ENCODE data around the gene PRRC2A. TPM values are rescaled to one million over a fixed set of nuclear protein-coding genes. Genes with fewer than 3 reads are reported as not detected.

Gene PRRC2A
- polyA plus RNA-seq, 10 donors = 112 to 149 (median 132) TPM

DNA sequence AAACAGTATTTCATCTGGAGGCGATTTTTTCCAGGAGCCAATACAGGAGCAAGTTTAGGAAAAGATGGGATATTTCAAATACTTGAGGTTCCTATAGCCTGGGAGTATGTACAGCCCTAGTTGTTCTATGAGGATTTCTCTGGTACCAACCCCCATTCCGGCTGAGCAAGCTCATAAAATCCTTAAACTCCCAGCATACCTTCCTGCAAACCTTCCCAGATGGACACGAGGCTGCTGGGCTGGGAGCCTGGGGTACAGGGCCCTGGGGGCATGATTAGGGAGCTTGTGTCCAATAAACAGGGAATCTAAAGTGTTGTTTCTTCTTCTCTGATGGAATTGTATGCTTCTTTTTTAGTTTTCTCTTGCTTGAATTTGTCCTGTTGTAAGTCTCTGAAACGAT is 1.5 kb downstream of the PRRC2A start:
- DNase-seq = no peak

DNA sequence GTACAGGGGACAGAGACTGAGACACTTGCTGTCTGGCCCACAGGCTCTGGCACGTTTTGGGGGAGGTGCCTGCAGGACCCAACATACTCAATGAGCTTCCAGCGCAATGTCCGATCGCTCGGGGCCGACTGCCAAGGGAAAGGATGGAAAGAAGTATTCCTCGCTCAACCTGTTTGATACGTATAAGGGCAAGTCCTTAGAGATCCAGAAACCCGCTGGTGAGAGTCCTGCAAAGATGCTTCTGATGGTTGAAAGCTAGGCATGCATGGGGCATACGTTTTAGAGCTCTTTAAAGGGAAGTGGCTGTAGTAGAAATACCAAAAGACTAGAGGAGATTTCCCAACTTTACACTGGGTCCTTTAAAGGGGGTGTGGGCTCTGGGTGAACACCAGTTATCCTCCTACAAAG is 2.2 kb downstream of the PRRC2A start:
- DNase-seq = no peak

DNA sequence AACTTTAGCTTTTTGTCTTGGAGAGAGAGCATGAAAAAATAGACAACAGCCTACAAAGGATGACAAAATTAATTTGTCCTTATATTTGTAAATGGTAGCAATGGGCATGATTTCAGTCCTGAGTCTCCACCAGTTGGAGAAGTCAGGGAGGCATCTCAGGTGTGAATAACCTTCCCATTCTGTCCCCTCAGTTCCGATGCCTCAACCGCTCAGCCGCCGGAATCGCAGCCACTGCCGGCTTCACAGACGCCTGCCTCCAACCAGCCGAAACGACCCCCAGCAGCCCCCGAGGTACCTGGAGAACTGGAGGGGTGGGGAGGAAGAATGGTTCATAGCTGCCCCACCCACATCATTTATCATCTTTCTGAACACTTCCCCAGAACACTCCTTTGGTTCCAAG is 3.6 kb downstream of the PRRC2A start:
- DNase-seq = no peak

DNA sequence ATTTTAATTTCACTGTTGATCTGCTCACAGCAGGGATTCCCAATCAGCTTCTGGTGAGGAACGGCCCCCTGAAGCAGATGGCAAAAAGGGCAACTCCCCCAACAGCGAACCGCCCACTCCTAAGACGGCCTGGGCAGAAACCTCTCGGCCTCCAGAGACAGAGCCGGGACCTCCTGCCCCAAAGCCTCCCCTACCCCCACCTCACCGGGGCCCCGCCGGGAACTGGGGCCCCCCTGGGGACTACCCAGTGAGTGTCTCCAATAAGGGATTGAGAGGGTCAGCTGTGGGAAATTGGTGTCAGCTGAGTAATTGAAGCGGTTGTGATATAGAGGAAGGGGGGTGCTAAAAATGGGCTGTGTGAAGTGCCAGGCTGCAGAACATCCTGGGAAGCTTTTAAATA is 6.4 kb downstream of the PRRC2A start:
- no peak for DNase-seq

DNA sequence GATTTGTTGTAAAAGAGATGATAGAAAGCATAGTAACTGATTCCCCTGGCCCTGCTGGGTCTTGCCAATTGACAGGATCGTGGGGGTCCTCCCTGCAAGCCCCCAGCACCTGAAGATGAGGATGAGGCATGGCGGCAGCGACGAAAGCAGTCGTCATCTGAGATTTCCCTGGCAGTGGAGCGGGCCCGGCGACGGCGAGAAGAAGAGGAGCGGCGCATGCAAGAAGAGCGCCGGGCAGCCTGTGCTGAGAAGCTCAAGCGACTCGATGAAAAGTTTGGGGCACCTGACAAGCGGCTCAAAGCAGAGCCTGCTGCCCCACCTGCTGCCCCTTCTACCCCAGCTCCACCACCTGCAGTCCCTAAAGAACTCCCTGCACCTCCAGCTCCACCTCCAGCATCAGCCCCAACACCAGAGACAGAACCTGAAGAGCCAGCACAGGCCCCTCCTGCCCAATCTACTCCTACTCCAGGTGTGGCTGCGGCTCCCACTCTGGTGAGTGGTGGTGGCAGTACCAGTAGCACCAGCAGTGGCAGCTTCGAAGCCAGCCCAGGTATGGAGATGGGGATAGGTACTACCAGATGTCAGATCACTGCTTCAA is 7.3 kb downstream of the PRRC2A start:
- no peak for DNase-seq

DNA sequence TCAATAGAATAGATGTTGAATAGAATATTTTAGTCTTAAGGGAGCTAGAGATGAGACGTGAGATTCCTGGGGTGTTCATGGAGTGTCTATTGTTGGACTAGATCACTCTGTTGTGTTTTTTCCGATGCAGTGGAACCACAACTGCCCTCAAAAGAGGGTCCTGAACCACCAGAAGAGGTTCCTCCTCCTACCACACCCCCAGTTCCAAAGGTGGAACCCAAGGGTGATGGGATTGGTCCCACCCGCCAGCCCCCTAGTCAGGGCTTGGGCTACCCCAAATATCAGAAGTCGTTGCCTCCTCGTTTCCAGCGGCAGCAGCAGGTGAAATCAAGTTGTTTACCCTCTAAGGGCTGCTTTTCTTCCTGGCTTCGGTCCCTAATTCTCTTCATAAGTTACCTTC is 8.5 kb downstream of the PRRC2A start:
- DNase-seq = no peak

DNA sequence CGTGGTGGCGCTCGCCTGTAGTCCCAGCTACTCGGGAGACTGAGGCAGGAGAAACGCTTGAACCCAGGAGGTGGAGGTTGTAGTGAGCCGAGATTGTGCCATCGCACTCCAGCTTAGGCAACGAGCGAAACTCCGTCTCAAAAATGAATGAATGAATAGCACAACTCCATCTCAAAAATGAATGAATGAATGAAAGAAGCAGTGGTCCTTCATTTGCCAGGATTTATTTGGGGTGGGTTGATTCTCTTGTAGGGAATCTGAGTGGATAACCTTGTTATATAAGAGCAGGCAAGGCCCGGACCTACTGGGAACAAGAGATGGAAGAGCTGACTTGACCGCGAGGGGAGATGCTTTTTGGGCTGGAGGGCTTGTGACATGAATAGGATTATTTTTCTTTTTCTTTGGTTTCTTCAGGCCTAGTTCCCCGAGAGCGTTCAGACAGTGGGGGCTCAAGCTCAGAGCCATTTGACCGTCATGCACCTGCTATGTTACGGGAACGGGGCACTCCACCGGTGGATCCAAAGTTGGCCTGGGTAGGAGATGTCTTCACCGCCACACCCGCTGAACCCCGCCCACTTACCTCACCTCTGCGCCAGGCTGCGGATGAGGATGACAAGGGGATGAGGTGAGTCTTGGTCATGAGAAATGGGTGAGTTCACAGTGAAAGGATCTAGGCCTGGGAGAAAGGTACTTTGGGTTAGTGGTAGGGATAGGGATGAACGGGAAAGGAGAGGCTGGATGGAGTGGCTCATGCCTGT is 9.8 kb downstream of the PRRC2A start:
- no peak for DNase-seq

DNA sequence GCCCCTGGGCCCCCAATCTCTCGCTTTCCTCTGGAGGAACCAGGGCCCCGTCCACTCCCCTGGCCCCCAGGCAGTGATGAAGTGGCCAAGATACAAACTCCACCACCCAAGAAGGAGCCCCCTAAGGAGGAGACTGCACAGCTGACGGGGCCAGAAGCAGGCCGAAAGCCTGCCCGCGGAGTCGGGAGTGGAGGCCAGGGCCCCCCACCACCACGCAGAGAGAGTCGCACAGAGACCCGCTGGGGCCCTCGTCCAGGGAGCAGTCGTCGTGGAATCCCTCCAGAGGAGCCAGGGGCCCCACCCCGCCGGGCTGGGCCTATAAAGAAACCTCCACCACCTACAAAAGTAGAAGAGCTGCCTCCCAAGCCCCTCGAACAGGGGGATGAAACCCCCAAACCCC is 10.7 kb downstream of the PRRC2A start:
- DNase-seq = no peak

DNA sequence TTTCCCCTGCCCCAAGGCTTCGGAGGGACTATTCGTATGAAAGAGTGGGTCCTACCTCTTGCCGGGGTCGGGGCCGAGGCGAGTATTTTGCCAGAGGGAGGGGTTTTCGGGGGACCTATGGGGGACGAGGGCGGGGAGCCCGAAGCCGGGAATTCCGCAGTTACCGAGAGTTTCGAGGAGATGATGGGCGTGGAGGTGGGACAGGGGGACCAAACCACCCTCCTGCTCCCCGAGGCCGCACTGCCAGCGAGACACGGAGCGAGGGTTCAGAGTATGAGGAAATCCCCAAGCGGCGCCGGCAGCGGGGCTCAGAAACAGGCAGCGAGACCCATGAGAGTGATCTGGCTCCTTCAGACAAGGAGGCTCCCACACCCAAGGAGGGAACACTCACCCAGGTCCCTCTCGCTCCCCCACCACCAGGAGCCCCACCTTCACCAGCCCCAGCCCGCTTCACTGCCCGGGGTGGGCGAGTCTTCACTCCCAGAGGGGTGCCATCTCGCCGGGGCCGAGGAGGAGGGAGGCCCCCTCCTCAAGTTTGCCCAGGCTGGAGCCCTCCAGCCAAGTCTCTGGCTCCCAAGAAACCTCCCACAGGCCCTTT is 11.3 kb downstream of the PRRC2A start:
- no peak for DNase-seq

DNA sequence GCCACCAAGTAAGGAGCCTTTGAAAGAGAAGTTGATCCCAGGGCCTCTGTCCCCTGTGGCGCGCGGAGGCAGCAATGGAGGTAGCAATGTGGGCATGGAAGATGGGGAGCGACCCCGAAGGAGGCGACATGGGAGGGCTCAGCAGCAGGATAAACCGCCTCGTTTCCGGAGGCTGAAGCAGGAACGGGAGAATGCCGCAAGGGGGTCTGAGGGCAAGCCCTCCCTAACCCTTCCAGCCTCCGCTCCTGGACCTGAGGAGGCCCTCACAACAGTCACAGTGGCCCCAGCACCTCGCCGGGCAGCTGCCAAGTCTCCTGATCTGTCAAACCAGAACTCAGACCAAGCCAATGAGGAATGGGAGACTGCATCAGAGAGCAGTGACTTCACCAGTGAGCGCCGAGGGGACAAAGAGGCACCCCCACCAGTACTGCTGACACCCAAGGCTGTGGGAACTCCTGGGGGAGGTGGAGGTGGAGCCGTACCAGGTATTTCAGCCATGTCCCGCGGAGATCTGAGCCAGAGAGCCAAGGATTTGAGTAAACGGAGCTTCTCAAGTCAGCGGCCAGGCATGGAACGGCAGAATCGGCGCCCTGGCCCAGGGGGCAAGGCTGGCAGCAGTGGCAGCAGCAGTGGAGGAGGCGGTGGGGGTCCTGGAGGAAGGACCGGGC is 11.9 kb downstream of the PRRC2A start:
- peak in 1 of 3 donors; percentile 20 for DNase-seq

DNA sequence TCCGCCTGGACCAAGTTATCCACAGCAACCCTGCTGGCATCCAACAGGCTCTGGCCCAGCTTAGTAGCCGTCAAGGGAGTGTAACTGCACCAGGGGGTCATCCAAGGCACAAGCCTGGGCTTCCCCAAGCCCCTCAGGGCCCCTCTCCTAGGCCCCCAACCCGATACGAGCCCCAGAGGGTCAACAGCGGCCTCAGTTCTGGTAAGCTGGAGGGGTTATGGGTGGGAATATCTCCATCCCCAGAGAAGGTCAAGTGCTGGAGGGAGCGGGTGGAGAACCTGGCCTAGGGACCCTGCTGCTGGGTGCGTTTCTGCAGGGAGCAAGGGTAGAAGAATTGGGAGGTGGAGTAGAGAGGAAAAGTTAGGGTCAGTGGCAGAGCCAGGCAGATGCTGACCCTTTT is 12.9 kb downstream of the PRRC2A start:
- no peak for DNase-seq

DNA sequence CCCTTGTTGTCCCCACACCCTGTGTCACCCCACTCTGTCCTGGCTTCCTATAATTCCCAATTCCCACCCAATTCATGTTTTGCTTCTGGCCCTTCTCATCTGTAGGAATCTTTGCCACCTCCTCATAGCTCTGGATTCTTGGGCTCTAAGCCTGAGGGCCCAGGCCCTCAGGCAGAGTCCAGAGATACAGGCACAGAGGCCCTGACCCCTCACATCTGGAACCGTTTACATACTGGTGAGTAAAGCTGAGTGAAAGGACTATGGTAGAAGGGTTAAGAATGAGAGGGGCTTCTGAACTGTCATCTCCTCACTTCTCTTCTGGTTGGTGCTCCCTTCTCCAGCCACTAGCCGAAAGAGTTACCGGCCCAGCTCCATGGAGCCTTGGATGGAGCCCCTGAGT is 13.6 kb downstream of the PRRC2A start:
- no peak for DNase-seq

DNA sequence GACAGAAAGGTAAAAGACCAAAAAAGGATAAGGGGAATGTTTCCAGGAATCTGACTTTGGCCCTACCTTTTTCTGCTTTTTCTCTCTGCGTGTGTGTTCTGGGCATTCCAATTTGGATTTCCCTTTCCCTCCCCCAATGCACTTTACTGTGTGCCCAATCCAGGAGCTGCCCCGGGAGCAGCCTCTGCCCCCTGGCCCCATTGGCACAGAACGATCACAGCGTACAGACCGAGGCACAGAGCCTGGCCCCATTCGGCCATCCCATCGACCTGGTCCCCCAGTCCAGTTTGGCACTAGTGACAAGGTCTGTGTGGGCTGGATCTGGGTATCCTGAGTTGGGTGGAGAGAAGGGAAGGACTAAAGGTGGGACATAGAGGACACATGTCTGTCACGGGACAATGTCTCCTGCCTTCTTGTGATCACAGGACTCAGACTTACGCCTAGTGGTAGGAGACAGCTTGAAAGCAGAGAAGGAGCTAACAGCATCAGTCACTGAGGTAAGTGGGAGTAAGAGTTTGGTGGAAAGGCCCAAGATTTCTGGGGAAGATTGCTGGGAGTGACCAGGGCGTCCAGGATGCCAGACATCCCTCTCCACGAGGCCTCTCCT is 14.6 kb downstream of the PRRC2A start:
- no peak for DNase-seq

DNA sequence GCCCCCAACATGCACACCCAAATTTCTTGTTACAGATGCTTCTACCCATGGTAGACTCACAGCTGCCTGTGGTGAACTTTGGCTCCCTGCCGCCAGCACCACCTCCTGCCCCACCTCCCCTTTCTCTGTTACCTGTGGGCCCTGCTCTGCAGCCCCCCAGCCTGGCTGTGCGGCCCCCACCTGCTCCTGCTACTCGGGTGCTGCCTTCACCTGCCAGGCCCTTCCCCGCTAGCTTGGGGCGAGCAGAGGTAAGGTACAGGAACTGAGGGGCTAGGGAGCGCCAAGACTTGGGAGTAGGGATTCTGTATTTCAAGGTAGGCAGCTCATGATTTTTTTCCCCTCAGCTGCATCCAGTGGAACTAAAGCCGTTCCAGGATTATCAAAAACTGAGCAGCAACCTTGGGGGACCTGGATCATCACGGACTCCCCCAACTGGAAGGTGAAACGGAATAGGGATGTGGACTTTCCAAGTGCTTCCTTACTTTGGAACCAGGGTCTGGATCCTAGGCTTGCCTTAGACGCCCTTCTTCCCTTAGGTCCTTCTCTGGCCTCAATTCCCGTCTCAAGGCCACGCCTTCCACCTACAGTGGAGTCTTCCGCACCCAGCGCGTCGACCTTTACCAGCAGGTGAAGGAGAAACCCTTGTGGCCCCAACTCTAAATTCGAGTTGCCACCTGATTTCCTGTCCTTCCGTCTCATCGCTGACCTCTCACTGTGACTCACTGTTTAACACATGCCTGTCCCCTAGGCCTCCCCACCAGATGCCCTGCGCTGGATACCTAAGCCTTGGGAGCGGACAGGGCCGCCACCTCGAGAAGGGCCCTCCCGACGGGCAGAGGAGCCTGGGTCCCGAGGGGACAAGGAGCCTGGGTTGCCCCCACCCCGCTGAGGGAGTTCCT is 16.4 kb downstream of the PRRC2A start:
- no peak for DNase-seq

DNA sequence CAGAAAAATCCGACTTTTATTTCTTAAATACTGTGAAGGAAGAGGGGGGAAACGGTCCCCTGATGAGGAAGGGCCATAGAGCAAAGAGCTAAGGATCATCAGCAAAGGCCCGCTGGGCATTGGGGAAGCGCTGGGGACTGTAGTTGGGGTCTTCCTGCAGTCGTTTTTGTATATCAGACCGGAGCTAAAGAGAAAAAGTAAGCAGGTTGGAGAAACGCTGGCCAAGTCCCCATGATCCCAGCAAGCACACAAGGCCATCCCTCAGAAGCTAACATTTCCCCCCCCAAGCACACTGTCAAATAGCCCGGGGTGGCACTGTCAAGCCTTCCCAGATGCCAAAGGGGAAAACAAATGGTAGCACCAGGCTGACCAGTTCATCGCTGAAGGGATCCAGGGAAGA is 18.5 kb downstream of the PRRC2A start:
- no peak for DNase-seq

DNA sequence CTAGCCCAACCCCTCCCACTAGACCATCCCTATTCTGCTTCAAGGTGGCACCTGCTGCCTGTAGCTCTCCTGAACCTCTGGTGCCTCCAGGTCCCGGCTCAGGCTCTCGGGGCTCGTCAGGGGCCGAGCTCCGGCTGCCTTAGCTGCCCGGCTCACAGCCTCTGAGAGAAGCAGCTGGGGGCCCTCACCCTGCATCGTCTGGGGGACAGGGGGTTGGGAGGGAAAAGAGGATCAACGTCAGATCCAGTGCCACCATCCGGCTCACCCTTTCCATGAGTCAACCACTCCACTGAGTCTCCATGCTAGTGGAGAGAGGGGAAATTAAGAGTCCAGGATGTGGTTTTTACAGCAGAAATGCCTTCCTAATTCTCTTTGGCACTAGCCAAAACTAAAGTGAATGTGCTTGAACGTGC is 18.9 kb downstream of the PRRC2A start:
- DNase-seq = no peak

DNA sequence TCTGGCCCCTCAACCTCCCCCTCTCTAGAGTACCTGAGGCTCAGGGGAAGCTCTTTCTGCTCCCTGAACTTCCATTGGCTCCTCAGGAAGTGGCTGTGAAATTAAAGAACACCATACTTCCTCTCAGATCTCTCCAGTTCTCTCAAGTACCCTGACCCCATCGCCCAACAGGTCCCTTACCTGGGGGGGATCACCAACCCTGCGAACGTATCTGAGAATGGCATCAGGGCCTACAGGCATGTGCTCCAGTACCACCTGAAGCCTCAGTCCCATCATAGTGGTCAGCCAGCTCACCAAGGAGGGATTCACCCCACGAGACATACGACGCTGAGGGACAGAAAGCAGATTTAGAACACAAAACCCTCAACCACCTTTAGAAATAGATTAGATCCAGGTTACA is 20.1 kb downstream of the PRRC2A start:
- DNase-seq = no peak

DNA sequence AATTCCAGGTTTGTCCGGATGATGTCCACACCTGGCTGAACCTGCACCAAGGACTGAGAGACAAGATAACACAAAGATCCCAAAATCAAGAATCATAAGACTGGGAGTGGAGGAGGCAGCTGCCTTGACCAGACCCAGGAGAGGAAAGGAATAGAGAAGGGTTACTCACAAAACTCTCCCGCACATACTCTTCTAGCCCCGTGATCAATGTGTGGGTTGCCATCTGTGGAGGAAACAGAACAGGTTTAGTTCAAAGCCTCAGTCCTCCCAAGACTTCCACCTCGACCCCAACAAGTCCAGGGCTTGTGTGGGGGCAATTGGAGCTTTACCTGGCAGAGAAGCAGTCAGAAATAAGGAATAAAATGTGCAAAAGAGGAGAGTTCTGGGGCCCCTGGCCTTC is 20.9 kb downstream of the PRRC2A start:
- no peak for DNase-seq

DNA sequence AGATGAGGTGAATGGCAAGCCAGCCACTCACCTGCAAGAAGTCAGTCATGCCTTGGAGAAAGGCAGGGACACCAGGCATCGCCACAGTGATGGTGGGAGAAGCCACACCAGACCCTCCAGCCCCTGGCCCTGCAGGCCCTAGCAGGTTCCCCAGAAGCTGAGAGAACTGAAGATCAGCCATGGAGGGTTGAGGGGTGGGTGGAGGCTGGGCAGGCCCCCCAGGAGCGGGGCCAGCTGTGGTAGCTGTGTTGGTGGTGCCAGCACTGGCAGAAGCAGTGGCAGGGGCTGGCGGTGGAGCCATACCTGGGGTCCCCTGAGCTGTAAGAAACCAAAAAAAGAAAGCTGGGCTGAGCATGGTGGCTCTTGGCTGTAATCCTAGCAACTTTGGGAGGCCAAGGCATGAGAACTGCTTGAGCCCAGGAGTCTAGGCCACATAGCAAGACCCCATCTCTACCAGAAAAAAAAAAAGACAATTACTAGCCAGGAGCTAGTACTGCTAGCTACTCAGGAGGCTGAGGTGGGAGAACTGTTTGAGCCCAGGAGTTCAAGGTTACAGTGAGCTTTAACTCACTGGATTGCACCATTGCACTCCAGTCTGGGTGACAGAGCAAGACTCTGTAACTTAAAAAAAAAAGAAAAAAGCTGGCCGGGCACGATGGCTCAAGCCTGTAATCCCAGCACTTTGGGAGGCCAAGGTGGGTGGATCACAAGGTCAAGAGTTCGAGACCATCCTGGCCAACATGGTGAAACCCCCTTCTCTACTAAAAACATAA is 22.5 kb downstream of the PRRC2A start:
- DNase-seq = no peak

DNA sequence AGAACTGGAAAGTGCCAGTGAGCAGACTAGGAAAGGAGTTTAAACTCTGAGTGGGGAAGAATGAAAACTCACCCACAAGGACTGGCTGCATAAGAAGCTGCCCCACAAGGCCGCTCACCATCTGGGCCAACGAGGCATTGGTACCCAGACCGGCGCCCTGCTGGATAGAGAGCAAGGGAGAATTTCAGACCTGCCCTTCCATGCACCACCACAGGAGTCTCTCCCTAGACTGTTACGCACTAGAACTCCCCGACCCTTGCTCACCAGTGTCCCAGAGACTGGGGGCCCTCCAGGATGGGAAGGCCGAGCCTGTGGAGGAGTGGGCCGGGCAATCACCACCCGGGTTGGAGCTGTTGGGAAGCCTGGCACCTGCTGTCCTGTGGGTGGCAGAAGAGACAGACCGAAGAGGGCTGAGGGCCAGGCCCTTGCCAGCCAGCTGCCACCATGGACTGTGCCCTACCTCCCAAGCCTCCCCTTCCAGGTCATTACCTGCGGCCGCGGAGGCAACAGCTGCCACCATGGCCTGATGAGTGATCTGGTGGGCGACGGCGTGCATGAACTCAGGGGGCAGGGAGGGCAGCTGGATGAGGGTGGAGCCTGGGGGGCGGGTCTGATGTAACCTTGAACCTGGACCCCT is 23.4 kb downstream of the PRRC2A start:
- DNase-seq = no peak

All from muscle of back (tissue), 11 donors.